DOHH2 (cell line): Measurements from ENCODE around the gene RBM38.

Source experiments
- H3F3A ChIP-seq: fragments of 200-600 bp; sonication (generic), shearing (Covaris generic); 2 replicates; pipeline ENCODE4 v1.6.0; 2016; ENCODE audit warnings: antibody characterized with exemption, mild to moderate bottlenecking; ENCODE audit not compliant: control insufficient read depth, insufficient read depth
- H3K27ac ChIP-seq: fragments of 200-600 bp; sonication (generic); 2 replicates; pipeline ENCODE4 v1.5.1; 2014; ENCODE audit warnings: low read depth, mild to moderate bottlenecking, low read length, moderate library complexity
- H3K27me3 ChIP-seq: fragments of 200-600 bp; sonication (generic); 2 replicates; pipeline ENCODE4 v1.6.1; 2014; ENCODE audit warnings: mild to moderate bottlenecking, low read length, mixed read lengths; ENCODE audit not compliant: control insufficient read depth
- H3K36me3 ChIP-seq: fragments of 200-600 bp; sonication (generic); 2 replicates; pipeline ENCODE4 v1.6.1; 2014; ENCODE audit warnings: mild to moderate bottlenecking, low read length, moderate library complexity, mixed read lengths; ENCODE audit not compliant: control insufficient read depth
- H3K4me1 ChIP-seq: fragments of 200-600 bp; sonication (generic); 2 replicates; pipeline ENCODE4 v1.6.1; 2014; ENCODE audit warnings: mild to moderate bottlenecking, low read length, mixed read lengths; ENCODE audit not compliant: control insufficient read depth
- H3K4me2 ChIP-seq: fragments of 200-600 bp; sonication (generic); 2 replicates; pipeline ENCODE4 v1.6.0; 2014; ENCODE audit warnings: mild to moderate bottlenecking, low read length, moderate library complexity
- H3K4me3 ChIP-seq: fragments of 200-600 bp; sonication (generic); 2 replicates; pipeline ENCODE4 v1.5.1; 2014; ENCODE audit warnings: mild to moderate bottlenecking, low read length, mixed read lengths
- H3K79me2 ChIP-seq: fragments of 200-600 bp; sonication (generic); 2 replicates; pipeline ENCODE4 v1.6.1; 2014; ENCODE audit warnings: mild to moderate bottlenecking, low read length, mixed read lengths; ENCODE audit not compliant: control insufficient read depth
- H3K9me2 ChIP-seq: fragments of 200-600 bp; sonication (generic); replicated peaks from 2 replicates; pipeline ENCODE4 v1.6.1; 2014; ENCODE audit warnings: mild to moderate bottlenecking, low read length, mixed read lengths; ENCODE audit not compliant: control insufficient read depth
- H3K9me3 ChIP-seq: fragments of 200-600 bp; sonication (generic); 2 replicates; pipeline ENCODE4 v1.6.1; 2014; ENCODE audit warnings: antibody characterized with exemption, low read length, mixed read lengths; ENCODE audit not compliant: control insufficient read depth, insufficient read depth
- H4K20me1 ChIP-seq: fragments of 200-600 bp; sonication (generic); 2 replicates; pipeline ENCODE4 v1.6.0; 2014; ENCODE audit warnings: low read depth, mild to moderate bottlenecking, antibody characterized with exemption, low read length, moderate library complexity; ENCODE audit not compliant: control insufficient read depth, insufficient read depth
- EZH2phosphoT487 ChIP-seq: fragments of 200-600 bp; sonication (generic); IDR thresholded peaks from 2 replicates; pipeline ENCODE4 v1.6.1; 2017; ENCODE audit warnings: borderline replicate concordance, mild to moderate bottlenecking, antibody characterized with exemption, low read length, moderate library complexity, mixed read lengths
- TF ChIP-seq, protein P1 (sequence below): fragments of 200-600 bp; sonication (generic); IDR thresholded peaks from one replicate; pipeline ENCODE4 v1.5.1; 2014; ENCODE audit warnings: antibody characterized with exemption, mild to moderate bottlenecking, low read depth, low read length; ENCODE audit not compliant: poor library complexity, severe bottlenecking

Gene RBM38

DNA sequence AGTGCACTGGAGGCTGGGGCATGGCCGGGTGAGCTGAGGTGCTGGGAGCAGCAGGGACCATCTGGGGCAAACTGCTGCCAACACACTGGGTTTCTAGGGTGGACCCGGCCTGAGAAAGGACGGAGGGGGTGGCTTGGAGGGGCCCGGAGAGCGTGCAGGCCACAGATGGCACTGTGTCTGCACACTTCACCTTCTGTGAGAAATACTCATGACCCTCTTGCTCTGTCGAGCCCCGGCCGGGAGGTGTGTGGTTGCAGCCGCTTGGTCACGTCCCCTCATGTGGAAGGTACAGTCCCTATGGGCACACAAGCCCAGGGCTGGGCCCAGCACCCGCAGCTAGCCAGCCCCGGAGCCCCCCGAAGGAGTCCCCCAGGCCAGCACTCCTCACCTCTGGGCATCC, 59.7 kb downstream of the RBM38 start:
- Histone ChIP-seq H3F3A (peaks cover 2% of the 10 kb centered on the region), H3K27me3 (peaks cover 50% of the 10 kb centered on the region), H3K9me2 (no peaks in the 10 kb centered on the region), H3K4me2 (peak overlapping the region; percentile 98), H3K36me3 (no peaks in the 10 kb centered on the region), H3K79me2 (no peaks in the 10 kb centered on the region), H3K4me3 (peak overlapping the region; percentile 74), H3K9me3 (peaks cover 2% of the 10 kb centered on the region), H4K20me1 (no peaks in the 10 kb centered on the region), H3K4me1 (peaks cover 82% of the 10 kb centered on the region), H3K27ac (peak overlapping the region; percentile 84)
- TF ChIP-seq, protein P1, sequence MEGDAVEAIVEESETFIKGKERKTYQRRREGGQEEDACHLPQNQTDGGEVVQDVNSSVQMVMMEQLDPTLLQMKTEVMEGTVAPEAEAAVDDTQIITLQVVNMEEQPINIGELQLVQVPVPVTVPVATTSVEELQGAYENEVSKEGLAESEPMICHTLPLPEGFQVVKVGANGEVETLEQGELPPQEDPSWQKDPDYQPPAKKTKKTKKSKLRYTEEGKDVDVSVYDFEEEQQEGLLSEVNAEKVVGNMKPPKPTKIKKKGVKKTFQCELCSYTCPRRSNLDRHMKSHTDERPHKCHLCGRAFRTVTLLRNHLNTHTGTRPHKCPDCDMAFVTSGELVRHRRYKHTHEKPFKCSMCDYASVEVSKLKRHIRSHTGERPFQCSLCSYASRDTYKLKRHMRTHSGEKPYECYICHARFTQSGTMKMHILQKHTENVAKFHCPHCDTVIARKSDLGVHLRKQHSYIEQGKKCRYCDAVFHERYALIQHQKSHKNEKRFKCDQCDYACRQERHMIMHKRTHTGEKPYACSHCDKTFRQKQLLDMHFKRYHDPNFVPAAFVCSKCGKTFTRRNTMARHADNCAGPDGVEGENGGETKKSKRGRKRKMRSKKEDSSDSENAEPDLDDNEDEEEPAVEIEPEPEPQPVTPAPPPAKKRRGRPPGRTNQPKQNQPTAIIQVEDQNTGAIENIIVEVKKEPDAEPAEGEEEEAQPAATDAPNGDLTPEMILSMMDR, result no peak
- TF ChIP-seq EZH2phosphoT487, result no peak

DNA sequence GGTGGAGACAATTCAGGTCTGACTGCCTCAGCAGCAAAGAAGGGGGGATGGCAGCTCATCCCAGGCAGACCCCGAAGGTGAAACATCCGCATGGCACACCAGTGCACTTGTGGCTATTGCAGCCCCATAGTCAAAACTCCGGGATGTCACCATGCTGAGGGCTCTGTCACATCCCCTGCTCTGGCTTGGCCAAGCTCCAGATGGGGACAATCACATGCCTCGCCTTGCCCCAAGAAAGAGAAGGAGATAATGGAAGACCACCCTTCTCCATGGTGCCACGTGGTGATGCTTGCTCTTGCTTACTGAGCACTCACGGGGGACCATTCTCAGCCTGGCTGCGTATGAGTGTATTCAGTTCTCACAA, 60.2 kb downstream of the RBM38 start:
- H3K36me3 ChIP-seq, result no peaks in the 10 kb centered on the region
- peaks cover 82% of the 10 kb centered on the region for H3K4me1 ChIP-seq
- H3F3A ChIP-seq, result peaks cover 2% of the 10 kb centered on the region
- H3K27ac ChIP-seq, result peak overlapping the region; percentile 84
- H4K20me1 ChIP-seq, result no peaks in the 10 kb centered on the region
- peak overlapping the region; percentile 74 for H3K4me3 ChIP-seq
- H3K79me2 ChIP-seq, result no peaks in the 10 kb centered on the region
- TF ChIP-seq, protein P1, result no peak
- no peak for TF ChIP-seq EZH2phosphoT487
- peak overlapping the region; percentile 98 for H3K4me2 ChIP-seq
- H3K9me2 ChIP-seq, result no peaks in the 10 kb centered on the region
- H3K9me3 ChIP-seq, result no peaks in the 10 kb centered on the region
- H3K27me3 ChIP-seq, result peaks cover 45% of the 10 kb centered on the region

DNA sequence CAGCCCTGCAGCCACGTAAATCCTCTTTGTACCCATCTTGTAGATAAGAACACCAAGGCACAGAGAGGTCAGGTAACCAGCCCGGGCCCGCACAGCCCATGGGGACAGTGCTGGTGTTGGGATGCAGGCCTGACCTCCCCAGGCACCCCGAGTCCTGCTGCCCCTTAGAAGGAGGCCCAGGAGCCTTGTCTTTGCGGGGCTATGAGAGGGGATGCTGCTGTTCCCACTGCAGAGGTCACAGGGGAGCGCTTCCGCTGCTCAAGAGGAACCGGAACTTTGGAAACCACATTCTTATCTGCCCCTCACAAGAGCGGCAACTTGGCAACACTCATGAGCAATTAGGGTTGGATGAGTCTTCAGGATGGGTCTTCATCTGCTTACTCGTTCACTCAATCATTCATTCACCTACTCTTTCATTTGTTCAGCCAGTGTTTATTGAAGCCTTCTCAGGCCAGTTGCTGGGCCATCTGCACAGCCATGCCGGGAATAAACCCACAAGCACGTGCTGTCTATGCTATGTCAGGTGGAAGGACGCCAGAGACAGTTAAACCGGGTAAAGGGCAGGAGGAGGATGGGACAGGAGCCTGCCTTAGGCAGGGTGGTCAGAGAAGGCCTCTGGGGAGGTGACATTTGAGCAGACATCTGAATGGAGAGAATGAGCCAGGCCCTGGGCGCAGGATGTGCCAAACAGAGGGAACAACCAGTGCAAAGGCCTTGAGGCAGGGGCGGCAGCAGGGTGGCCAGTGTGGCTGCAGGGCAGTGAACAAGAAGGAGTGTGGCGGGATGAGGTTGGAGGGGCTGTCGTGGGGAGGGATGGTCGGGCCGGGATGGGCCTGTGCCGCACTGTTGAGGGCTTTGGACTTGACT, 60.8 kb downstream of the RBM38 start:
- Histone ChIP-seq H3K79me2 (no peaks in the 10 kb centered on the region), H3K4me2 (peak overlapping the region; percentile 98), H3K36me3 (no peaks in the 10 kb centered on the region), H3K4me1 (peaks cover 79% of the 10 kb centered on the region), H3F3A (peaks cover 2% of the 10 kb centered on the region), H3K4me3 (peak overlapping the region; percentile 74), H3K9me3 (no peaks in the 10 kb centered on the region), H3K27me3 (peaks cover 39% of the 10 kb centered on the region), H3K9me2 (no peaks in the 10 kb centered on the region), H3K27ac (peak overlapping the region; percentile 84), H4K20me1 (no peaks in the 10 kb centered on the region)
- TF ChIP-seq, protein P1, result no peak
- no peak for TF ChIP-seq EZH2phosphoT487
